Right lobe of liver (tissue), 6 donors: ENCODE results near the gene MPL. TPM values are rescaled to one million over a fixed set of nuclear protein-coding genes. Genes with fewer than 3 reads are reported as not detected.
A peak's percentile ranks its signal among the peaks of the same experiment; 100 is the strongest.

Experiments
- ATAC-seq, 4 donors: fragments of 200-7000 bp; cut with Tn5 transposase; one replicate each; pipeline ENCODE4 v1.9.1; 2020; ENCODE audit warnings: mild to moderate bottlenecking in 4 of 4, moderate library complexity in 4 of 4
- DNase-seq, 3 donors: peaks; one replicate each; pipeline ENCODE4 v3.0.0-alpha.2; 2020
- H3K27ac ChIP-seq, 3 donors: fragments of 200-600 bp; one replicate each; pipeline ENCODE4 v1.8.0; 2022
- H3K27me3 ChIP-seq, 2 donors: fragments of 200-600 bp; one replicate each; pipeline ENCODE4 v1.8.0; 2022
- H3K36me3 ChIP-seq, 4 donors: fragments of 200-600 bp; sonication (generic) in 1 of 4; one replicate each; pipeline versions ENCODE4 v1.5.1 to v1.8.0; 2017 to 2022; ENCODE audit warnings: control low read depth in 1 of 4
- H3K4me1 ChIP-seq, 4 donors: fragments of 200-600 bp; sonication (generic) in 1 of 4; one replicate each; pipeline versions ENCODE4 v1.5.1 to v1.8.0; 2017 to 2022; ENCODE audit warnings: control low read depth in 1 of 4
- H3K4me3 ChIP-seq, 3 donors: fragments of 200-600 bp; one replicate each; pipeline ENCODE4 v1.8.0; 2022
- H3K9me3 ChIP-seq, 4 donors: fragments of 200-600 bp; sonication (generic) in 1 of 4; one replicate each; pipeline versions ENCODE4 v1.5.1 to v1.8.0; 2017 to 2022; ENCODE audit warnings: control low read depth in 1 of 4
- CTCF ChIP-seq, 4 donors: fragments of 200-600 bp in 3 of 4; fragments of 450-650 bp in 1 of 4; IDR thresholded peaks; one replicate each; pipeline versions ENCODE4 v1.5.1 to v1.8.0; 2016 to 2022; ENCODE audit warnings: antibody characterized with exemption in 4 of 4, mild to moderate bottlenecking in 2 of 4
- POLR2A ChIP-seq: fragments of 450-650 bp; IDR thresholded peaks from one replicate; pipeline ENCODE4 v1.6.1; 2017; ENCODE audit warnings: antibody characterized with exemption, mild to moderate bottlenecking
- WGBS: methylation state at CpG from one replicate; pipeline ENCODE4 v1.1.6; 2018; ENCODE audit warnings: low coverage, low lambda C conversion rate; ENCODE audit not compliant: insufficient coverage; ENCODE audit errors: missing lambda C conversion rate; 5-methylcytosine and 5-hydroxymethylcytosine counted together
- intact Hi-C, 2 donors: fragments of 100-400 bp; cut with DNase I; formaldehyde crosslinking; loops; one replicate each; pipeline versions ENCODE4 v1.11.2 to v1.14.1; 2022
- total RNA-seq, 6 experiments: library from RNA; depleted of rRNA in 2 of 6; stranded (reverse); fragments of >200 nt in 2 of 6; fragmentation: NEBNext Ultra II Directional in 3 of 6; extraction: Animal tissue kit (Norgen Biotek cat#: 25700) in 3 of 6; gene quantifications; one replicate each; pipeline versions ENCODE4 v1.1.0 to v1.2.4, GENCODE V29; 2016 to 2023
- donor health status: DM: no; HTN: yes; CAD: no.
- donor health status: DM: no; HTN: no; CAD: no.
- donor health status: DM: no; HTN: no; CAD: no.
- donor health status: DM: no; HTN: yes; CAD: no.
- donor health status: DM: no; HTN: yes; CAD: no.

Gene MPL
- total RNA-seq, 6 experiments from 2014 or later: 0.59 TPM; not detected in 5

GRCh38 chr1:43318831-43319230 lies 18.8 kb upstream of the MPL start:
- H3K36me3 ChIP-seq: no peaks in the 10 kb centered on the region
- TF ChIP-seq CTCF (IDR thresholded peaks at IDR 0.05): no peak
- no peak for TF ChIP-seq POLR2A
- H3K4me3 ChIP-seq: no peak overlapping the region
- H3K4me1 ChIP-seq: peaks cover 0 to 8% (median 3%) of the 10 kb centered on the region in 4 donors
- ATAC-seq: no peak
- H3K27ac ChIP-seq: no peak overlapping the region
- WGBS: 60% methylated on average over 1 of the region's 4 CpGs
- DNase-seq: no peak
- no peaks in the 10 kb centered on the region for H3K9me3 ChIP-seq
- intact Hi-C loops: no loop called here
- H3K27me3 ChIP-seq: no peaks in the 10 kb centered on the region

DNA sequence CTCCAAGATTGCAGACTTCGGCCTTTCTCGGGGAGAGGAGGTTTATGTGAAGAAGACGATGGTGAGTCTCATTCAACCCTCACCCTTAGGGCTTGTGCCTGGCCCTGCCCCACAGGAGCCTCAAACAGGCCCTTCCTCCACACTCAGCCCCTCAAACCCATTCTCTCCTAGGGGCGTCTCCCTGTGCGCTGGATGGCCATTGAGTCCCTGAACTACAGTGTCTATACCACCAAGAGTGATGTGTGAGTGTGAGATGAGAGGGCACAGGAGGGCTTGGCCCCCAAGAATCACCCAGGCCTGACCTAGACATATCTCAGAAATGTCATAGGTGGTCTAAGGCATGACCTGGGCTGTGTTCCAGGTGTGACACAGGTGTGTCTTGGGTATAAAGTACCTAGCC lies 18.3 kb upstream of the MPL start:
- Histone ChIP-seq H3K36me3 (no peaks in the 10 kb centered on the region), H3K27ac (no peak overlapping the region), H3K4me3 (no peak overlapping the region), H3K4me1 (peaks cover 0 to 3% (median under 1%) of the 10 kb centered on the region in 4 donors), H3K27me3 (no peaks in the 10 kb centered on the region), H3K9me3 (no peaks in the 10 kb centered on the region)
- no peak for TF ChIP-seq POLR2A
- no CpG with 5 or more reads among the region's 5 CpGs for WGBS
- DNase-seq (no peak), ATAC-seq (no peak)
- intact Hi-C loops: no loop called here

DNA sequence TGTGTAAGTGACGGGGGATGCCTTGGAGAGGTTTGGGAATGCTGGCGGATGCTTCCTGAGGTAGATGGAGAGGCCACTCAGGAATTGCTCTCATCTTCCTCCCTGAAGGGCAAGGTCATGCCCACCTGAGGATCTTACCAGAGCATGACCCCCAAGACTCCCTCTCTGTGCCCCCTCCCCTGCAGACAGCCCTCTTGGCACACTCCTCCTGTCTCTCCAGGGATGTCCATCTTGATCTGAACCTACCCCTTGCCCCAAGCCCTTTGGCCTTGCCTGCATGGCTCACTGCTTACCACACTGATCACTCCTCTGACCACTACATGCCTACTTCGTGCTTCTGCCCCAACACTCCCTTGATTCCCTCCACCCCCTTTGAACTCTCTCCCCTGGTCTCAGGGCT lies 17.9 kb upstream of the MPL start:
- intact Hi-C loops: no loop called here

DNA sequence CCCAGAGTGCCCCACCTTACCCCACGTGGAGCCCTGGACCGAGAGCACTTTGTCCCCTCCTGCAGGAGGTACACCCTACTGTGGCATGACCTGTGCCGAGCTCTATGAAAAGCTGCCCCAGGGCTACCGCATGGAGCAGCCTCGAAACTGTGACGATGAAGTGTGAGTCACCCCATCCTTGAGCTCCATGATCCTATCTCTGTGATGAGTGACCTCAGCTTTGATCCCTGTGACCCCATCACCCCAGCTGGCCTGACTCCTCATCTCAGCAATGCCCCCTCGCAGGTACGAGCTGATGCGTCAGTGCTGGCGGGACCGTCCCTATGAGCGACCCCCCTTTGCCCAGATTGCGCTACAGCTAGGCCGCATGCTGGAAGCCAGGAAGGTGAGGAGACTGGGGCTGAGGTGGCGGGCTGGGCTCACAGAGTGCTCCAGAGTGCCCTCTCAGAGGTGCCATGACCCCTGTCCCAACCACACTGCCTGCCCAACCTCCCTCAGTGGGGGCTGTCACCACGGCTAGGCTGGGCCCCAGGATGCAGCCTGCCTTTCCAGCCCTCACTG lies 16.2 kb upstream of the MPL start:
- Histone ChIP-seq H3K9me3 (no peaks in the 10 kb centered on the region), H3K36me3 (no peaks in the 10 kb centered on the region), H3K27me3 (no peaks in the 10 kb centered on the region), H3K4me3 (no peak overlapping the region), H3K27ac (no peak overlapping the region), H3K4me1 (no peaks in the 10 kb centered on the region)
- DNase-seq (no peak), ATAC-seq (no peak)
- TF ChIP-seq POLR2A: no peak
- TF ChIP-seq CTCF (IDR thresholded peaks at IDR 0.05): no peak
- 90% methylated on average over 6 of the region's 16 CpGs for WGBS
- intact Hi-C loops: no loop called here

More for the DNA sequence above, 17.9 kb upstream of the MPL start:
- DNase-seq (no peak), ATAC-seq (no peak)
- TF ChIP-seq POLR2A: no peak
- no peak for TF ChIP-seq CTCF (IDR thresholded peaks at IDR 0.05)
- no peaks in the 10 kb centered on the region for H3K4me1 ChIP-seq
- H3K36me3 ChIP-seq: no peaks in the 10 kb centered on the region
- no peak overlapping the region for H3K27ac ChIP-seq
- no peaks in the 10 kb centered on the region for H3K9me3 ChIP-seq
- H3K4me3 ChIP-seq: no peak overlapping the region
- H3K27me3 ChIP-seq: no peaks in the 10 kb centered on the region
- 80% methylated on average over 1 of the region's 3 CpGs for WGBS

- no peaks in the 10 kb centered on the region for H3K27me3 ChIP-seq
- 86% methylated on average over 4 of the region's 5 CpGs for WGBS
- H3K9me3 ChIP-seq: no peaks in the 10 kb centered on the region
- ATAC-seq: no peak
- no peaks in the 10 kb centered on the region for H3K4me1 ChIP-seq
- intact Hi-C loops: no loop called here
- no peaks in the 10 kb centered on the region for H3K36me3 ChIP-seq
- H3K4me3 ChIP-seq: no peak overlapping the region
- peak in 1 of 3 donors; percentile 24 for DNase-seq
- no peak overlapping the region for H3K27ac ChIP-seq
- TF ChIP-seq POLR2A (no peak), CTCF (IDR thresholded peaks at IDR 0.05) (no peak)
Measured at GRCh38 chr1:43322506-43322905, 15.1 kb upstream of the MPL start.
